Upper lobe of left lung (tissue), 6 donors: ENCODE measurements around the gene LRP1B. TPM values are rescaled to one million over a fixed set of nuclear protein-coding genes. Genes with fewer than 3 reads are reported as not detected.

Source experiments
- ATAC-seq, 2 donors: fragments of 200-7000 bp; cut with Tn5 transposase; one replicate each; pipeline ENCODE4 v1.9.1; 2022; ENCODE audit warnings: mild to moderate bottlenecking in 2 of 2, moderate library complexity in 2 of 2; ENCODE audit not compliant: low FRiP score in 2 of 2
- DNase-seq, 2 donors: peaks; one replicate each; pipeline ENCODE4 v3.0.0-alpha.2; 2019 to 2020
- H3K27ac ChIP-seq, 4 donors: fragments of 200-600 bp; sonication (generic); one replicate each; pipeline ENCODE4 v1.5.1; 2016 to 2019
- H3K27me3 ChIP-seq, 4 donors: fragments of 200-600 bp; sonication (generic); one replicate each; pipeline ENCODE4 v1.5.1; 2017 to 2019
- H3K36me3 ChIP-seq, 4 donors: fragments of 200-600 bp; sonication (generic); one replicate each; pipeline ENCODE4 v1.5.1; 2016 to 2019
- H3K4me1 ChIP-seq, 4 donors: fragments of 200-600 bp; sonication (generic); one replicate each; pipeline ENCODE4 v1.5.1; 2018 to 2019
- H3K4me3 ChIP-seq, 4 donors: fragments of 200-600 bp; sonication (generic); one replicate each; pipeline ENCODE4 v1.5.1; 2017 to 2019; ENCODE audit warnings: mild to moderate bottlenecking in 2 of 4, moderate library complexity in 1 of 4
- H3K9me3 ChIP-seq, 4 donors: fragments of 200-600 bp; sonication (generic); one replicate each; pipeline ENCODE4 v1.5.1; 2018 to 2019
- CTCF ChIP-seq, 6 experiments: fragments of 450-650 bp in 4 of 6; fragments of 200-600 bp in 2 of 6; sonication (generic) in 2 of 6; IDR thresholded peaks; one replicate each; pipeline ENCODE4 v1.5.1; 2016 to 2019; ENCODE audit warnings: antibody characterized with exemption in 6 of 6
- EP300 ChIP-seq, 4 donors: sonication (generic); formaldehyde crosslinking; IDR thresholded peaks; one replicate each; pipeline ENCODE4 v1.5.1; 2017; ENCODE audit warnings: antibody characterized with exemption in 4 of 4, control low read depth in 2 of 4
- POLR2A ChIP-seq, 4 donors: fragments of 450-650 bp; IDR thresholded peaks; one replicate each; pipeline ENCODE4 v1.5.1; 2016 to 2017; ENCODE audit warnings: antibody characterized with exemption in 4 of 4, mild to moderate bottlenecking in 2 of 4
- POLR2AphosphoS5 ChIP-seq, 2 donors: sonication (generic); formaldehyde crosslinking; IDR thresholded peaks; one replicate each; pipeline ENCODE4 v1.5.1; 2017; ENCODE audit warnings: antibody characterized with exemption in 2 of 2
- WGBS, 2 donors: methylation state at CpG; one replicate each; pipeline ENCODE4 v1.1.5; 2017 to 2018; 5-methylcytosine and 5-hydroxymethylcytosine counted together
- total RNA-seq, 6 donors: library from RNA; depleted of rRNA in 4 of 6; stranded (reverse); fragments of >200 nt in 4 of 6; gene quantifications; one replicate each; pipeline versions ENCODE4 v1.1.0 to v1.2.1, GENCODE V29; 2016 to 2021
- donor health status: DM: no; HTN: no; CAD: no; lungs with moderate emphysema.
- donor health status: DM: no; HTN: yes; CAD: no; lungs with severe emphysema.

LRP1B gene
- total RNA-seq, 6 donors from 2014 or later, result under 0.01 to 0.46 (median 0.11) TPM

DNA sequence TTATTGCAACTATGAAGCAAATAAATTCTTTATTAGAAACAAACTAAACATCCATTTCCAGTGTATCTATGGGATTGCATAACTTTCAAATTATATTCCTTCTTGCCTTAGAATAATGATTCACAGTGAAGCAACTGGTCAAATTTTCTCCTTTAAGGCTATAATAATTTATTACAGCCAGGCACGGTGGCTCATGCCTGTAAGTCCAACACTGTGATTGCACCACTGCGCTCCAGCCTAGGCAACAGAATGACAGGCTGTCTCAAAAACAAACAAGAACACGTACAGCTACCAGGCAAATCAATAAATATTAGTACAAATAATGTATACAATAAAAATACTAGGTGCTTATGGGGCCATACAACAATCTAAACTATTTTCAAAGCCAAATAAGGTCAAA lies 1416.2 kb downstream of the LRP1B start:
- no peaks in the 10 kb centered on the region for H3K36me3 ChIP-seq
- no peaks in the 10 kb centered on the region for H3K9me3 ChIP-seq
- ATAC-seq (no peak), DNase-seq (no peak)
- H3K4me3 ChIP-seq, result no peak overlapping the region
- no peaks in the 10 kb centered on the region for H3K4me1 ChIP-seq
- no peak overlapping the region for H3K27ac ChIP-seq
- no peaks in the 10 kb centered on the region for H3K27me3 ChIP-seq
- TF ChIP-seq POLR2A (IDR thresholded peaks at IDR 0.05) (no peak), POLR2AphosphoS5 (IDR thresholded peaks at IDR 0.05) (no peak), CTCF (IDR thresholded peaks at IDR 0.05) (no peak), EP300 (IDR thresholded peaks at IDR 0.05) (no peak)
- WGBS, 2 donors, result 75 to 78% methylated on average over 3 of the region's 3 CpGs

DNA sequence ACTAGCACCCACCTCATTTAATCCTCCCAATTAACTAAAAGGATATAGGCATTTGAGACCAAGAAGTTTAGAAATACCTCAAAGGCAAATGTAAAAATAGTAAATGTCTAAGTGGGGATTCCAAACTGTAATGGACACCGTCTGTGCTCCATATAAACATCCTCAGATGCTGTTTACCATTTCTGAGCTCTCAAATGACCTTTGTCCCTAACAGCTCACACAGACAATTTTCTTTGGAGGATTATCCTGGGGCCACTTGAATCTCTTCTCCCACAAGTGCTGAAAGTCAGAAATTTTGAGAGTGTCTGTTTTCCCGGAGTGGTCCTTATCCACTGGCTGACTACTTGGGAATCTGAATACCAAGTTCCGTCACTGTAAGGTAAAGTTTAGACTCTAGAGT lies 1418.9 kb downstream of the LRP1B start:
- Histone ChIP-seq H3K4me1 (no peaks in the 10 kb centered on the region), H3K4me3 (no peak overlapping the region), H3K27ac (no peak overlapping the region), H3K27me3 (no peaks in the 10 kb centered on the region), H3K36me3 (no peaks in the 10 kb centered on the region), H3K9me3 (no peaks in the 10 kb centered on the region)
- WGBS, 2 donors, result 67% methylated on average over 3 of the region's 3 CpGs
- ATAC-seq (no peak), DNase-seq (no peak)
- TF ChIP-seq POLR2AphosphoS5 (IDR thresholded peaks at IDR 0.05) (no peak), EP300 (IDR thresholded peaks at IDR 0.05) (no peak), POLR2A (IDR thresholded peaks at IDR 0.05) (no peak), CTCF (IDR thresholded peaks at IDR 0.05) (no peak)

GRCh38 chr2:140701726-140702125 lies 1429.1 kb downstream of the LRP1B start:
- Histone ChIP-seq H3K4me1 (no peaks in the 10 kb centered on the region), H3K27me3 (no peaks in the 10 kb centered on the region), H3K9me3 (no peaks in the 10 kb centered on the region), H3K36me3 (no peaks in the 10 kb centered on the region), H3K27ac (no peak overlapping the region), H3K4me3 (no peak overlapping the region)
- TF ChIP-seq POLR2AphosphoS5 (IDR thresholded peaks at IDR 0.05), result no peak
- no peak for TF ChIP-seq POLR2A (IDR thresholded peaks at IDR 0.05)
- no peak for TF ChIP-seq CTCF (IDR thresholded peaks at IDR 0.05)
- no peak for TF ChIP-seq EP300 (IDR thresholded peaks at IDR 0.05)
- 90 to 93% methylated on average over 5 of the region's 5 CpGs for WGBS, 2 donors
- no peak for ATAC-seq
- no peak for DNase-seq

- TF ChIP-seq POLR2A (IDR thresholded peaks at IDR 0.05) (no peak), CTCF (IDR thresholded peaks at IDR 0.05) (no peak), EP300 (IDR thresholded peaks at IDR 0.05) (no peak), POLR2AphosphoS5 (IDR thresholded peaks at IDR 0.05) (no peak)
- no peak for DNase-seq
Observed at GRCh38 chr2:140698636-140699035, 1432.2 kb downstream of the LRP1B start.

DNA sequence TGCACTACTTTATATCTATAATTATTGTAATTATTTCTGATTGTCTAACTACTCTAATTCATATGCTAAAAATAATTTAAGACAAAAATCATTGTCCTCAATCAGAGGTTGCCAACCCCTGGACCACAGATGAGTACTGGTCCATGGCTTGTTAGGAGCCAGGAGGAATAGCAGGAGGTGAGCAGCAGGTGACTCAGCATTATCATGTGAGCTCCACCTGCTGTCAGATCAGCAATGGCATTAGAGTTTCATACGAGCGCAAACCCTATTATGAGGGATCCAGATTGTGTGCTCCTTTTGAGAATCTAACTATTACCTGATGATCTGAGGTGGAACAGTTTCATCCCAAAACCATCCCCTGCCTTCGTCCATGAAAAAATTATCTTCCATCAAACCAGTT lies 1434.4 kb downstream of the LRP1B start:
- Histone ChIP-seq H3K4me1 (no peaks in the 10 kb centered on the region), H3K27me3 (no peaks in the 10 kb centered on the region), H3K9me3 (no peaks in the 10 kb centered on the region), H3K4me3 (no peak overlapping the region), H3K27ac (no peak overlapping the region), H3K36me3 (no peaks in the 10 kb centered on the region)
- DNase-seq, result no peak
- no peak for TF ChIP-seq EP300 (IDR thresholded peaks at IDR 0.05)
- TF ChIP-seq CTCF (IDR thresholded peaks at IDR 0.05), result no peak
- TF ChIP-seq POLR2A (IDR thresholded peaks at IDR 0.05), result no peak
- no peak for TF ChIP-seq POLR2AphosphoS5 (IDR thresholded peaks at IDR 0.05)
- WGBS, 2 donors, result 73 to 81% methylated on average over 2 to 3 of the region's 3 CpGs
- ATAC-seq, result no peak

More at GRCh38 chr2:140698636-140699035, 1432.2 kb downstream of the LRP1B start:
- H3K36me3 ChIP-seq, result no peaks in the 10 kb centered on the region
- no peaks in the 10 kb centered on the region for H3K9me3 ChIP-seq
- H3K4me1 ChIP-seq, result no peaks in the 10 kb centered on the region
- ATAC-seq, result no peak
- H3K27ac ChIP-seq, result no peak overlapping the region
- H3K27me3 ChIP-seq, result no peaks in the 10 kb centered on the region
- no peak overlapping the region for H3K4me3 ChIP-seq
- 67 to 76% methylated on average over 2 of the region's 2 CpGs for WGBS, 2 donors
